GM15510 (cell line): Measurements from ENCODE around the gene MICU1.

Experiments used
- POLR2A ChIP-seq: IDR thresholded peaks from 3 replicates; pipeline ENCODE4 v1.6.1; 2011; ENCODE audit warnings: borderline replicate concordance; ENCODE audit not compliant: insufficient read length; ENCODE audit errors: extremely low read depth

Gene MICU1

GRCh38 chr10:72540193-72540807, 85.6 kb downstream of the MICU1 start:
- no peak for TF ChIP-seq POLR2A

GRCh38 chr10:72539137-72539536, 86.7 kb downstream of the MICU1 start:
- TF ChIP-seq POLR2A, result no peak

DNA sequence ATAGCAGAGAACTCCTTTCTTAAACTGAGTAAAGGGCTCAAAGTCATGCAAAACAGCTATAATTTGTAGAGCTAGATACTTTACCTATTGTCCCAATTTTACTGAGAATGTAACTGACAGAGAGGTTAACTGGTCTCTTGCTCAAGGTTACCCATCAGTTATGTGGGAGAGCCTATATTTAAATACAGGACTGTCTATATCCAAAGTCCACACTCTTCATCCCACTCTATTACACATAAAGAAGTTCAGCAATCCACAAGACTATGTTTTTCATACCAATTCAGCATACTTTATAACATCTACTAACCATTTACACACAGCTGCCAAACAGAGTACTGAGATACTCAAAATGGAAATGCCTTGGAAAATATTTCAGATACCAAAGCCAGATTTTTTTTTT, 100.2 kb downstream of the MICU1 start:
- TF ChIP-seq POLR2A, result no peak

DNA sequence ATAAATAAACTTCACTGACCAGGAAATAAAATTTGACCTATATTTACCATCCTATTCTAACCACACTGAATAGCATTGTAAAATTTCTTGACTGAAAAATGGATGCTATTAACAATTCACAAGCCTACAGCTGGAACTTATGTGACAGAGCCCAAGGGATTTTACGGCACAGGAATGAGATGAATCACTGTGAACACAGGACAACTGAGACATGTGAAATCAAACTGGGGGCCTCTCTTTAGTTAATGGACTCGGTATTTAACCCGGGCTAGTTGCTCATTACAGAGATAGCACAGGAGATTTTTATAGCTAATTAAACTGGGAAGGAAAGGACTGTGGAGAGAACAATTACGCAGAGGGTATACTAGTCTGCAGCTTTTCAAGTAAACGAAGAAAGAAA, 100.6 kb downstream of the MICU1 start:
- TF ChIP-seq POLR2A, result no peak

GRCh38 chr10:72524489-72524888, 101.4 kb downstream of the MICU1 start:
- no peak for TF ChIP-seq POLR2A

DNA sequence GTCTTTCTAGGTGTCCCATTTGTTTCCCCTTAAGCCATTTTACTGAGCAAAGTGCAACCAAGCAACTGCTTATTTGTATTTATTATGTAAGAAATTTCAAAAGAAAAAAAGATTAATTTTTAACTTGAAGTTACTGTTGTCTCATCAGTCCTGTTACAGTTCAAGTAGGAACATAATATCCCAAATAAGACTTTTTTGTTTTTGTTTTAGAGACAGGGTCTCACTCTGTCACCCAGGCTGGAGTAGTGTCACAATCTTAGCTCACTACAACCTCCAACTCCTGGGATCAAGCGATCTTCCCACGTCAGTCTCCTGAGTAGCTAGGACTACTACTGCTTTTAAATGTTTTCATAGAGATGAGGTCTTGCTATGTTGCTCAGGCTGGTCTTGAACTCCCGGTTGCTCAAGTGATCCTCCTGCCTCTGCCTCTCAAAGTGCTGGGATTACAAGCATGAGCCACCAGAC, 101.9 kb downstream of the MICU1 start:
- no peak for TF ChIP-seq POLR2A

DNA sequence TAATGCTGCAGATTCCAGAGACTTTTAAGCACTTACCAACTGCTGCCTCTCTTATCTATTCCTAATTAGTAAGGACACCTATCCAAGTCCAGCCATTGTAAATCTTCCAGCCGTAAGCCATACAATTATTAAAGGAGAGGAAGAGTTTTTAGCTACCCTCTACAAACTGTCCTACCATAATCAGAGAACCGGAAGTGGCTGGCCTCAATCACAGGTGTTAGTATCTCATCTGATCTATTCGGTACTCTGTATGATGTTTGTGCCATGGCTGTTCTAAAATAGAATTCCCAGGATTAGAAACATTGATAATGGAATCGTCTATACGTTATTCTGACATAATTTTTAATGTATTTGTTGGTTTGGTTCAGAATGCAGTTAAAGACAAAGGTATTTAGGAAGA, 102.8 kb downstream of the MICU1 start:
- no peak for TF ChIP-seq POLR2A

DNA sequence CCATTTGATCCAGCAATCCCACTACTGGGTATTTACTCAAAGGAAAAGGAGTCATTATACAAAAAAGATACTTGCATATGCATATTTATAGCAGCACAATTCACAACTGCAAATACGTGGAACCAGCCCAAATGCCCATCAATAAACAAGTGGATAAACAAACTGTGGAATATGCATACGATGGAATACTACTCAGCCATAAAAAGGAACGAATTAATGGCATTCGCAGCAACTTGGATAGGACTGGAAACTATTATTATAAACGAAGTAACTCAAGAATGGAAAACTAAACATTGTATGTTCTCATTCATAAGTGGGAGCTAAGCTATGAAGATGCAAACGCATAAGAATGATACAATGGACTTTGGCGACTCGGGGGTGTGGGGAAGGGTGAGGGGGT, 108.6 kb downstream of the MICU1 start:
- TF ChIP-seq POLR2A, result no peak

DNA sequence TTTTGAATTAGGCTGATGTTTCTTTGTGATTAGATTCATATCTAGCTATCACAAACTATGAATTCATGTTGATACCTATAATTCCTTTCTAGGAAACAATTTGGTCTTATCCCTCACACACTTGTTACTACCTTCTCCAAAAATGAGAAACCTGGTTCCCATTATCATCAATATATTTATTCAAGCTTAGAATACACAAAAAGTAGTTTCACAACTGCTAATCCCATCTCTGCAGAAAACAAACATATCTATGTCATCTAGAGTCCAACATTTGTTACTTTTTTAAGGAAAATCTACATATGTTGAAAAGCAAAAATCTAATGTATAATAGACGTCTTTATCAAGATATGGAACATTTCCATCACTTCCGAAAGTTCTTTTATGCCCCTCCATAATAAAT, 110.4 kb downstream of the MICU1 start:
- TF ChIP-seq POLR2A, result no peak

- no peak for TF ChIP-seq POLR2A
Measured at GRCh38 chr10:72513910-72514309, 112.0 kb downstream of the MICU1 start.

- TF ChIP-seq POLR2A, result no peak
Measured at GRCh38 chr10:72511459-72511858, 114.4 kb downstream of the MICU1 start.

GRCh38 chr10:72509941-72510340, 115.9 kb downstream of the MICU1 start:
- no peak for TF ChIP-seq POLR2A

- no peak for TF ChIP-seq POLR2A
Measured at GRCh38 chr10:72509206-72509799, 116.6 kb downstream of the MICU1 start.

DNA sequence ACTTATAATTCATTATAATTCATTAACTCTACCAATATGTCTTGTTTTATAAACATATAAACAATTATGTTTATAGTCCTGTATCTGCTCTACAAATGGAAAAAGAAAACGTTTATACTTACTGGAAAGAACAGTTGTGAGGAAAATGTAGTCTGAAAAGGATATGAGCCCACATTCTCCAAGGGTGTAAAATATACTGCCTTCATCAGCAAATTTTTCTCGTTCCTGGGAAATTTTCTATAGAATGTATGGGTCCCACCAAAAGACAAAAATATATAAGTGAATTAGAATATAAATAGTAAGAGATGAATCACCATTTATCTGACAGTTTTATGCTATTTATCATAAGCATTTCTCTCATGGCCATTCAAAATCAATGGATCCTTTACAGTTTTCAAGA, 117.8 kb downstream of the MICU1 start:
- no peak for TF ChIP-seq POLR2A

DNA sequence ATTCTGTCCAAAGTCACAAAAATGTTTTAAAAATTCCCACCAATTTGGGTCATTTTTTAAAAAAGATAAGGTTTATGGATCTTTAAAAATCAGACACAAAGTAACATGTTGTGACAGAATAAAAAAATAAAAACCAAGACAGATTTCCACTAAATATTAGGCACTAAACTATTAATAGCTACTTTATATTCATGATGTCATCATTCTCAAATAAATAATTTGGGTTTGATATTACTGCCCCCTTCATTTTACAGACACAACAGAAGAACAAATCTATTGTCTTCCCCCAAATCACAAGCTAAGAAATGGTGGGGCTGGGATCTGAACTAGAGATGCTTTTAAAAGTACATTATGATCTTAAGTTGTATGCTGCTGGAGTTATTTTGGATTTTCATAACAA, 119.4 kb downstream of the MICU1 start:
- TF ChIP-seq POLR2A, result no peak

GRCh38 chr10:72505435-72505834, 120.4 kb downstream of the MICU1 start:
- no peak for TF ChIP-seq POLR2A

DNA sequence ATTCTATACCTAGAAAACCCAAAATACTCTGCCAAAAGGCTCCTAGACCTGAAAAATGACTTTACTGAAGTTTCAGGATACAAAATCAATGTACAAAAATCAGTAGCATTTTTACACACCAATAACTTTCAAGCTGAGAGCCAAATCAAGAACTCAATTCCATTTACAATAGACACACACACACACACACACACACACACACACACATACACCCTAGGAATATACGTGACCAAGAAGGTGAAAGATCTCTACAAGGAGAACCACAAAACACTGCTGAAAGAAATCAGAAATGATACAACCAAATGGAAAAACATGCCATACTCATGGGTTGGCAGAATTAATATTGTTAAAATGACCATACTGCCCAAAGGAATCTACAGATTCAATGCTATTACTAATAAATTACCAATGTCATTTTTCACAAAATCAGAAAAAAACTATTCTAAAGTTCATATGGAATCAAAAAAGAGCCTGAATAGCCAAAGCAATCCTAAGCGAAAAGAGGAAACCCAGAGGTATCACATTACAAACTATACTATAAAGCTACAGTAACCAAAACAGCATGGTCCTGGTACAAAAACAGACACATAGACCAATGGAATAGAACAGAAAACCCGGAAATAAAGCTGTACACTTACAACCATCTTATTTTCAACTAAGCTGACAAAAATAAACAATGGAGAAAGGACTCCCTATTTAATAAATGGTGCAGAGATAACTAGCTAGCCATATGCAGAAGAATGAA, 122.0 kb downstream of the MICU1 start:
- no peak for TF ChIP-seq POLR2A

DNA sequence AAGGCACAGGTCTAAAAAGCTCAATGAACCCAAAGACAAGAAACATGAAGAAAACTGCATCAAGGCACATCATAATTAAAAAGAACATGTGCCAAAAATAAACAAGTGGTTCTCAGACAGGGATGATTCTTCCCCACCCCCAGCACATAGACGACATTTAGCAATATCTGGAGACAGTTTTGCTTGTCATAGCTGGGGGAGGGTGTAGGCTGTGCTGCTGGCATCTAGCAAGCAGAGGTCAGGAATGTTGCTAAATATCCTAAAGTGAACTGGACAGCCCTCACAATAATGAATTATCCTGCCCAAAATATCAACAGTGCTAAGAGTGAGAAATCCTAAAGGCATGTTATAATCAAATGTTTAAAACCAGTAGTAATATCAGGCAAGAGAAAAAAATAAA, 122.6 kb downstream of the MICU1 start:
- TF ChIP-seq POLR2A, result no peak
